ENCODE measurements around the gene PLA2G15. TPM values are rescaled to one million over a fixed set of nuclear protein-coding genes. Genes with fewer than 3 reads are reported as not detected.

Gene PLA2G15
- total RNA-seq, 1 donor from 2014 or later, result 29.6 TPM

DNA sequence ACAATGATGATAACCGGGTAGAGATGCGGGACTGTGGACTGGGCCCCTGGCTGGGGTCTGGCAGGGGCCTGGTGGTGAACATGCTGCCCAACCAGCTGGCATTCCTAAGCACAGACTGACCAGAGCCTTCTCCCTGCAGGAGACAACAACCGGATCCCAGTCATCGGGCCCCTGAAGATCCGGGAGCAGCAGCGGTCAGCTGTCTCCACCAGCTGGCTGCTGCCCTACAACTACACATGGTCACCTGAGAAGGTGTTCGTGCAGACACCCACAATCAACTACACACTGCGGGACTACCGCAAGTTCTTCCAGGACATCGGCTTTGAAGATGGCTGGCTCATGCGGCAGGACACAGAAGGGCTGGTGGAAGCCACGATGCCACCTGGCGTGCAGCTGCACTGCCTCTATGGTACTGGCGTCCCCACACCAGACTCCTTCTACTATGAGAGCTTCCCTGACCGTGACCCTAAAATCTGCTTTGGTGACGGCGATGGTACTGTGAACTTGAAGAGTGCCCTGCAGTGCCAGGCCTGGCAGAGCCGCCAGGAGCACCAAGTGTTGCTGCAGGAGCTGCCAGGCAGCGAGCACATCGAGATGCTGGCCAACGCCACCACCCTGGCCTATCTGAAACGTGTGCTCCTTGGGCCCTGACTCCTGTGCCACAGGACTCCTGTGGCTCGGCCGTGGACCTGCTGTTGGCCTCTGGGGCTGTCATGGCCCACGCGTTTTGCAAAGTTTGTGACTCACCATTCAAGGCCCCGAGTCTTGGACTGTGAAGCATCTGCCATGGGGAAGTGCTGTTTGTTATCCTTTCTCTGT lies 14.0 kb downstream of the PLA2G15 start:
- DNase-seq (ENCODE audit: low spot score), result no peak
- TF ChIP-seq, protein P1, sequence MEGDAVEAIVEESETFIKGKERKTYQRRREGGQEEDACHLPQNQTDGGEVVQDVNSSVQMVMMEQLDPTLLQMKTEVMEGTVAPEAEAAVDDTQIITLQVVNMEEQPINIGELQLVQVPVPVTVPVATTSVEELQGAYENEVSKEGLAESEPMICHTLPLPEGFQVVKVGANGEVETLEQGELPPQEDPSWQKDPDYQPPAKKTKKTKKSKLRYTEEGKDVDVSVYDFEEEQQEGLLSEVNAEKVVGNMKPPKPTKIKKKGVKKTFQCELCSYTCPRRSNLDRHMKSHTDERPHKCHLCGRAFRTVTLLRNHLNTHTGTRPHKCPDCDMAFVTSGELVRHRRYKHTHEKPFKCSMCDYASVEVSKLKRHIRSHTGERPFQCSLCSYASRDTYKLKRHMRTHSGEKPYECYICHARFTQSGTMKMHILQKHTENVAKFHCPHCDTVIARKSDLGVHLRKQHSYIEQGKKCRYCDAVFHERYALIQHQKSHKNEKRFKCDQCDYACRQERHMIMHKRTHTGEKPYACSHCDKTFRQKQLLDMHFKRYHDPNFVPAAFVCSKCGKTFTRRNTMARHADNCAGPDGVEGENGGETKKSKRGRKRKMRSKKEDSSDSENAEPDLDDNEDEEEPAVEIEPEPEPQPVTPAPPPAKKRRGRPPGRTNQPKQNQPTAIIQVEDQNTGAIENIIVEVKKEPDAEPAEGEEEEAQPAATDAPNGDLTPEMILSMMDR (IDR thresholded peaks at IDR 0.05), result no peak
- Mint-ChIP-seq H3K27me3 (ENCODE audit: low read depth) (no peaks in the 10 kb centered on the region), H3K9me3 (ENCODE audit: low read depth) (no peaks in the 10 kb centered on the region), H3K4me1 (ENCODE audit: low read depth) (peaks cover 25% of the 10 kb centered on the region), H3K4me3 (ENCODE audit: unreplicated experiment) (no peak overlapping the region), H3K27ac (ENCODE audit: unreplicated experiment) (no peak overlapping the region), H3K36me3 (ENCODE audit: low read depth) (peaks cover 7% of the 10 kb centered on the region)

DNA sequence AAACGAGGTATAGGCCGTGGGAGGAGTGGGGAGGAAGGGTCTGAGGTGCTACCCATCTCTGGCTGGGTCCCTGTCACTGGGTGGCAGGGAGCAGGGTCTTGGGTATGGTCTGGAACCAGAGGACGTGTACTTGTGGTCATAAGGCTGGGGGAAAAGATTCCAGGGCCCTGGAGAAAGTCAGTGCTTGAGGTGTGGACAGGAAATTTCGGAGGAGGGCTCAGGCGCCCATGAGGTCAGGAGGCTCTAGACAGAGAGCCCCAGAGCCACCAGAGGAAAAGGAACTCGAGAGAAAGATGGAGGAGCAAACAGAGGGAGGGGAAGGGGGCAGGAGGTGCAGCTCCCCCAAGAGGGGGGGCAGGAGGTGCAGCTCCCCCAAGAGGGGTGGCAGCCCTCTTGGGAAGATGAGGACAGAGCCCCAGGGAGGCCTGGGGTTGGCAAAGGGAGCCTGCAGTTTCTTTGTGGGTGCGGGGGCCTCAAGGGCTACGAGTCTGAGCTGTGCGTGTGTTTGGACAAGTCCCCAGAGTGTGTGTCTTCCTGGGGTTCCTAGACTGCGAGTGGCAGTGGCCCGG lies 18.5 kb downstream of the PLA2G15 start:
- DNase-seq (ENCODE audit: low spot score), result no peak
- peak overlapping the region; percentile 96 for H3K4me3 Mint-ChIP-seq (ENCODE audit: unreplicated experiment)
- no peaks in the 10 kb centered on the region for H3K27me3 Mint-ChIP-seq (ENCODE audit: low read depth)
- peak overlapping the region; percentile 100 for H3K27ac Mint-ChIP-seq (ENCODE audit: unreplicated experiment)
- TF ChIP-seq, protein P1 (IDR thresholded peaks at IDR 0.05), result no peak
- H3K4me1 Mint-ChIP-seq (ENCODE audit: low read depth), result peaks cover 37% of the 10 kb centered on the region
- peaks cover 3% of the 10 kb centered on the region for H3K36me3 Mint-ChIP-seq (ENCODE audit: low read depth)
- H3K9me3 Mint-ChIP-seq (ENCODE audit: low read depth), result no peaks in the 10 kb centered on the region

DNA sequence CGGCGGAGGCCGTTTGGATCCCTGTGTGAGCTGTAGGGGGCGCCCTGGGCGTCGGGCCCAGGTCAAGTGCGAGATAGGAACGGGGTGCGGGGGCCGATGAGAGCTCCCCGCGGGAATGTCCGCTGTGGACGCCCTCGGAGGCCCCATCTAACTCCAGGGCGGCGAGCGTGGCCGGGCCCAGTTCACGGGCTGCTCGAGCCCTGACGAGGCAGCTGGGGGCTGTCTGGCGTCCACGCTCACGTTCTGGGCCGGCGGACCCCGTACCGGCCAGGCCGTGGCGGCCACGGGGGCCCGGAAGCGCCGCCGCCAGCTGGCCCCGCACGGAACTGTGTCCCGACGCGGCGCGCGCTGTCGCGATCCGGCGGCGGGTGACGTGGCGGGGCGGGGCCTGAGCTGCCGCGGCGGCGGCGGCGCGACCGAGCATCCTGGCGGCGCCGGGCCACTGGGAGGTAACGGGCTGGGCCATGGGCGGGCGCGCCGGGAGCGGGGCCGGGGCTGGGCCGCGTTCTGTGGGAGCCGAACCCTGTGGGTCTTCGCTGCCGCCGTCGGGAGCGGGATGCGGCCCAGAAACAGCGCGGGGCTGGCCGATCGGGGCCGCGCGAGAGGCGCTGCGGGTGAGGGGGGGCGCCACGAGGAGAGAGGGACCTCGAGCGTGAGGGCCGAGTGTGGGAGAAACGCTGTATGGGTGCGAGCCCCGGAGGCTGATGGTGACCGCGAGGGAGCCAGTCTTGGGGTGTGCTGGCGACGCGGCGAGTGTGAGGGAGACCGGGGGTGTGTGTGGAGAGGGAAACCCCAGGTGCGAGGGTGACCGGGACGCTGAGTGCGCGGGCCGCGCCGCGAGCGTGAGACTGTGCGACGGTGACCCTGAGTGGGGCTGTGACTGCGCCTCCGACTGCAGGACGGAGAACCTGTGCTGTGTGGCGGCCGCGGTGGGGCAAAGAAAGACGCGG lies 19.2 kb downstream of the PLA2G15 start, which contains the start of gene SLC7A6:
TSS of gene SLC7A6 (plus strand) at position 399 of the 950 bp plus-strand sequence. CDS start 10,201 bp downstream, outside the sequence.
- no peaks in the 10 kb centered on the region for H3K27me3 Mint-ChIP-seq (ENCODE audit: low read depth)
- DNase-seq (ENCODE audit: low spot score), result no peak
- peak within 1 kb of the TSS; percentile 100 for H3K27ac Mint-ChIP-seq (ENCODE audit: unreplicated experiment)

DNA sequence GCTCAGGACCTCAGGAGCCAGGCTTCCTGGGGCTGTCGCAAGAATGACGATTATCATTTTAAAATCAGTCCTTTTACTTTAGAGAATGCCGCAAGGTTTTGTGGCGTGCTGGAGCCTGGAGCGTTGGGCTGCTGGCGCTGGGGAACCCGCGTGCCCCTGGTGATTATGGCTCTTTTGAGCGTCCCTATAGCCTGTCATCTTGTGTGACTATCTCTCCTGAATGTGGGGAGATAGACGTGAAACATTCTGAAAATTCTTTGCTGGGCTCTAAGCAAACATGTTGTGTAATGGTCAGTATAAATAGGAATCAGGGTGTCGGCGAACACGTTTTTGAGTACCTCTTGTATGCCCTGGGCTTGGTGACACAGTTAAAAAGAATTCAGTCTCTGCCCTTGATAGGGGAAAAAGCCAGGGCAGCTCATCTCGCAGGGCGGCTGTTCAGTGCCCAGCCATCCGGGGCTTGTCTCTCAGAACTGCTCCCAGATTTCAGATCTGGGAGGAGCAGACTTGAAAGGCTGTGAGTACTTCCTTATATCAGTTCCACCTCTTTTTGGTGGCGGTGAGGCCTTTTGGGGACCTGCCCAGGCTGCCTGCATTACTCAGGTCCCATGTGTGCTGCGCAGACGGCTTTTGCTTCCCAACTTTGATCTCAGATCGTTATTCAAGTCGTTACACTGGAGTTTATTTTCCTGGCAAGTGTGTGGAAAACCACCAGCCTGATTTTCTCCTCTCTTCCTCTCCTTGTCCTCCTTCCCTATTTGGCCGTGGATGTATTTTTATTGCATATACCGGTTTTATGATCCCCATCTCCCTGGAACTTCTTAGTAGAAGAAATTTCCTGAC lies 20.1 kb downstream of the PLA2G15 start:
- Mint-ChIP-seq H3K4me1 (ENCODE audit: low read depth) (peaks cover 46% of the 10 kb centered on the region), H3K4me3 (ENCODE audit: unreplicated experiment) (peak overlapping the region; percentile 96), H3K27me3 (ENCODE audit: low read depth) (no peaks in the 10 kb centered on the region), H3K27ac (ENCODE audit: unreplicated experiment) (peak overlapping the region; percentile 99), H3K36me3 (ENCODE audit: low read depth) (no peaks in the 10 kb centered on the region), H3K9me3 (ENCODE audit: low read depth) (no peaks in the 10 kb centered on the region)
- no peak for DNase-seq (ENCODE audit: low spot score)
- TF ChIP-seq, protein P1 (IDR thresholded peaks at IDR 0.05), result no peak

More for the DNA sequence above, 19.2 kb downstream of the PLA2G15 start, which contains the start of gene SLC7A6:
- Mint-ChIP-seq H3K4me1 (ENCODE audit: low read depth) (peaks cover 43% of the 10 kb centered on the region), H3K36me3 (ENCODE audit: low read depth) (peaks cover 2% of the 10 kb centered on the region), H3K4me3 (ENCODE audit: unreplicated experiment) (peak within 1 kb of the TSS; percentile 96), H3K9me3 (ENCODE audit: low read depth) (no peaks in the 10 kb centered on the region)
- TF ChIP-seq, protein P1 (IDR thresholded peaks at IDR 0.05), result peak; percentile 90

Measured in chondrocyte (in vitro differentiated cells).